Muscle layer of duodenum (tissue), 2 donors: ENCODE results near the gene VCX2.
"Not testable (repeated sequence)": the region's sequence is repeated elsewhere in the genome, so short reads cannot be mapped to it uniquely, and the experiment has no call there.

Experiments
- H3K27ac ChIP-seq: one replicate; pipeline ENCODE4 v1.7.0; 2013; ENCODE audit warnings: mild to moderate bottlenecking, low read length
- H3K27me3 ChIP-seq: one replicate; pipeline ENCODE4 v1.7.0; 2013; ENCODE audit warnings: low read depth, mild to moderate bottlenecking, control low read depth, low read length
- H3K36me3 ChIP-seq, 2 donors: one replicate each; pipeline ENCODE4 v1.7.0; 2013; ENCODE audit warnings: low read length in 2 of 2, control low read depth in 1 of 2, mild to moderate bottlenecking in 1 of 2; ENCODE audit not compliant: insufficient read depth in 2 of 2, control insufficient read depth in 1 of 2
- H3K4me1 ChIP-seq, 2 donors: one replicate each; pipeline ENCODE4 v1.7.0; 2013; ENCODE audit warnings: low read length in 2 of 2, mild to moderate bottlenecking in 2 of 2, control low read depth in 1 of 2, moderate library complexity in 1 of 2; ENCODE audit not compliant: insufficient read depth in 2 of 2, control insufficient read depth in 1 of 2
- H3K4me3 ChIP-seq, 2 donors: one replicate each; pipeline ENCODE4 v1.7.0; 2013; ENCODE audit warnings: low read length in 2 of 2, low read depth in 1 of 2, mild to moderate bottlenecking in 1 of 2
- H3K9me3 ChIP-seq, 2 donors: one replicate each; pipeline ENCODE4 v1.7.0; 2013; ENCODE audit warnings: low read length in 2 of 2, control low read depth in 1 of 2, mild to moderate bottlenecking in 1 of 2; ENCODE audit not compliant: control insufficient read depth in 1 of 2
- donor health status: healthy.

The VCX2 gene

DNA sequence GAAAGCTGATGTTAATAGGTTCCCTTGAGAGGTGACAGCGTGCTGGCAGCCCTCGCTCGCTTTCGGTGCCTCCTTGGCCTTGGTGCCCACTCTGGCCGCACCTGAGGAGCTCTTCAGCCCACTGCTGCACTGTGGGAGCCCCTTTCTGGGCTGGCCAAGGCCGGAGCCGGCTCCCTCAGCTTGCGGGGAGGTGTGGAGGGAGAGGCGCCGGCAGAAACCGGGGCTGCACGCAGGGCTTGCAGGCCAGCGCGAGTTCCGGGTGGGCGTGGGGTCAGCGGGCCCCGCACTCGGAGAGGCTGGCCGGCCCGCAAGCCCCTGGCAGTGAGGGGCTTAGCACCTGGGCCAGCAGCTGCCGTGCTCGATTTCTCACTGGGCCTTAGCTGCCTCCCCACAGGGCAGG lies 49.7 kb downstream of the VCX2 start:
- H3K9me3 ChIP-seq = not testable (repeated sequence)

More for the DNA sequence above, 49.7 kb downstream of the VCX2 start:
- not testable (repeated sequence) for H3K27ac ChIP-seq, H3K4me1 ChIP-seq, H3K27me3 ChIP-seq, H3K36me3 ChIP-seq, H3K4me3 ChIP-seq
